Measurements from ENCODE around the gene SHLD2.
"Not testable (repeated sequence)": the region's sequence is repeated elsewhere in the genome, so short reads cannot be mapped to it uniquely, and the experiment has no call there.

The SHLD2 gene

GRCh38 chr10:87068281-87068680 is 26.7 kb upstream of the SHLD2 start:
- H3K27me3 ChIP-seq (ENCODE audit: insufficient read depth, low read depth): no peaks in the 10 kb centered on the region
- no peaks in the 10 kb centered on the region; the same call in 1 of the 2 replicates for H3K79me2 ChIP-seq (ENCODE audit: insufficient read depth, low read depth)
- H3K36me3 ChIP-seq (ENCODE audit: insufficient read depth): peaks cover 4% of the 10 kb centered on the region; the same call in 1 of the 2 replicates
- no peaks in the 10 kb centered on the region for H4K20me1 ChIP-seq (ENCODE audit: insufficient read depth)
- no peaks in the 10 kb centered on the region for H3K4me1 ChIP-seq (ENCODE audit: low read depth, poor library complexity, severe bottlenecking)
- no peak overlapping the region for H3K4me3 ChIP-seq (IDR thresholded peaks at IDR 0.05; ENCODE audit: insufficient read depth, low read depth, low read length)
- no peak overlapping the region for H3K4me2 ChIP-seq
- no peak for TF ChIP-seq CTCF (conservative IDR thresholded peaks at IDR 0.05; ENCODE audit: low read depth, low read length)
- no peak overlapping the region for H3K9ac ChIP-seq
- H2AFZ ChIP-seq (ENCODE audit: low read depth): no peak overlapping the region
- H3K27ac ChIP-seq: no peak overlapping the region

GRCh38 chr10:87072449-87072848 is 22.6 kb upstream of the SHLD2 start:
- TF ChIP-seq CTCF (conservative IDR thresholded peaks at IDR 0.05; ENCODE audit: low read depth, low read length): no peak
- Histone ChIP-seq H3K4me2 (no peak overlapping the region), H2AFZ (ENCODE audit: low read depth) (no peak overlapping the region), H3K79me2 (ENCODE audit: insufficient read depth, low read depth) (peaks cover 1% of the 10 kb centered on the region), H3K4me3 (IDR thresholded peaks at IDR 0.05; ENCODE audit: insufficient read depth, low read depth, low read length) (no peak overlapping the region), H3K9ac (no peak overlapping the region), H3K4me1 (ENCODE audit: low read depth, poor library complexity, severe bottlenecking) (no peaks in the 10 kb centered on the region), H3K36me3 (ENCODE audit: insufficient read depth) (no peaks in the 10 kb centered on the region), H3K27me3 (ENCODE audit: insufficient read depth, low read depth) (no peaks in the 10 kb centered on the region), H4K20me1 (ENCODE audit: insufficient read depth) (no peaks in the 10 kb centered on the region), H3K27ac (no peak overlapping the region)

- not testable (repeated sequence) for H2AFZ ChIP-seq (ENCODE audit: low read depth); H3K9ac ChIP-seq; H3K27me3 ChIP-seq (ENCODE audit: insufficient read depth, low read depth); H3K4me2 ChIP-seq; H4K20me1 ChIP-seq (ENCODE audit: insufficient read depth); H3K4me3 ChIP-seq (IDR thresholded peaks at IDR 0.05; ENCODE audit: insufficient read depth, low read depth, low read length); H3K36me3 ChIP-seq (ENCODE audit: insufficient read depth); H3K4me1 ChIP-seq (ENCODE audit: low read depth, poor library complexity, severe bottlenecking); H3K27ac ChIP-seq
- peaks cover 20% of the 10 kb centered on the region; the same call in 1 of the 2 replicates for H3K79me2 ChIP-seq (ENCODE audit: insufficient read depth, low read depth)
These were observed 18.6 kb upstream of the SHLD2 start for GRCh38 chr10:87076421-87076820.

- no peak overlapping the region for H3K4me2 ChIP-seq
- H3K27me3 ChIP-seq (ENCODE audit: insufficient read depth, low read depth): no peaks in the 10 kb centered on the region
- no peak for TF ChIP-seq CTCF (conservative IDR thresholded peaks at IDR 0.05; ENCODE audit: low read depth, low read length)
- H2AFZ ChIP-seq (ENCODE audit: low read depth): no peak overlapping the region
- peaks cover 44% of the 10 kb centered on the region for H3K79me2 ChIP-seq (ENCODE audit: insufficient read depth, low read depth)
- H3K4me1 ChIP-seq (ENCODE audit: low read depth, poor library complexity, severe bottlenecking): peaks cover 30% of the 10 kb centered on the region
- no peak overlapping the region for H3K4me3 ChIP-seq (IDR thresholded peaks at IDR 0.05; ENCODE audit: insufficient read depth, low read depth, low read length)
- H3K9ac ChIP-seq: no peak overlapping the region
- no peaks in the 10 kb centered on the region for H3K36me3 ChIP-seq (ENCODE audit: insufficient read depth)
- H4K20me1 ChIP-seq (ENCODE audit: insufficient read depth): no peaks in the 10 kb centered on the region
- H3K27ac ChIP-seq: no peak overlapping the region
These were observed 15.7 kb upstream of the SHLD2 start for GRCh38 chr10:87079106-87079836.

GRCh38 chr10:87080621-87081020 is 14.4 kb upstream of the SHLD2 start:
- Histone ChIP-seq H3K4me1 (ENCODE audit: low read depth, poor library complexity, severe bottlenecking) (peaks cover 44% of the 10 kb centered on the region), H3K79me2 (ENCODE audit: insufficient read depth, low read depth) (peaks cover 57% of the 10 kb centered on the region)
- H4K20me1 ChIP-seq (ENCODE audit: insufficient read depth); H2AFZ ChIP-seq (ENCODE audit: low read depth); H3K4me2 ChIP-seq; H3K36me3 ChIP-seq (ENCODE audit: insufficient read depth); H3K4me3 ChIP-seq (IDR thresholded peaks at IDR 0.05; ENCODE audit: insufficient read depth, low read depth, low read length); H3K9ac ChIP-seq; H3K27me3 ChIP-seq (ENCODE audit: insufficient read depth, low read depth); H3K27ac ChIP-seq: not testable (repeated sequence)

- not testable (repeated sequence) for H3K4me2 ChIP-seq; H2AFZ ChIP-seq (ENCODE audit: low read depth); H3K27me3 ChIP-seq (ENCODE audit: insufficient read depth, low read depth); H3K36me3 ChIP-seq (ENCODE audit: insufficient read depth); H4K20me1 ChIP-seq (ENCODE audit: insufficient read depth); H3K4me3 ChIP-seq (IDR thresholded peaks at IDR 0.05; ENCODE audit: insufficient read depth, low read depth, low read length); H3K9ac ChIP-seq
- Histone ChIP-seq H3K4me1 (ENCODE audit: low read depth, poor library complexity, severe bottlenecking) (peaks cover 48% of the 10 kb centered on the region), H3K27ac (peak overlapping the region; percentile 83; the same call in 1 of the 2 replicates), H3K79me2 (ENCODE audit: insufficient read depth, low read depth) (peaks cover 66% of the 10 kb centered on the region)
These were observed 13.4 kb upstream of the SHLD2 start for GRCh38 chr10:87081574-87081973.

- not testable (repeated sequence) for H3K4me3 ChIP-seq (IDR thresholded peaks at IDR 0.05; ENCODE audit: insufficient read depth, low read depth, low read length); H3K27me3 ChIP-seq (ENCODE audit: insufficient read depth, low read depth); H2AFZ ChIP-seq (ENCODE audit: low read depth); H4K20me1 ChIP-seq (ENCODE audit: insufficient read depth); H3K36me3 ChIP-seq (ENCODE audit: insufficient read depth); H3K9ac ChIP-seq
- Histone ChIP-seq H3K4me2 (peak overlapping the region; percentile 55; the same call in 1 of the 2 replicates), H3K4me1 (ENCODE audit: low read depth, poor library complexity, severe bottlenecking) (peaks cover 48% of the 10 kb centered on the region), H3K27ac (peak overlapping the region; percentile 83), H3K79me2 (ENCODE audit: insufficient read depth, low read depth) (peaks cover 73% of the 10 kb centered on the region)
These were observed 12.8 kb upstream of the SHLD2 start for GRCh38 chr10:87082219-87082618.

Data from KMS-11 (cell line).